NCI-H1417 treated with DMSO at 0.1 percent for 48 hours (cell line): ENCODE measurements around the gene CRACDL.

Experiments
- DNase-seq: peaks from one replicate; lab custom pipeline; 2025; lab: John Stamatoyannopoulos, UW

The CRACDL gene

DNA sequence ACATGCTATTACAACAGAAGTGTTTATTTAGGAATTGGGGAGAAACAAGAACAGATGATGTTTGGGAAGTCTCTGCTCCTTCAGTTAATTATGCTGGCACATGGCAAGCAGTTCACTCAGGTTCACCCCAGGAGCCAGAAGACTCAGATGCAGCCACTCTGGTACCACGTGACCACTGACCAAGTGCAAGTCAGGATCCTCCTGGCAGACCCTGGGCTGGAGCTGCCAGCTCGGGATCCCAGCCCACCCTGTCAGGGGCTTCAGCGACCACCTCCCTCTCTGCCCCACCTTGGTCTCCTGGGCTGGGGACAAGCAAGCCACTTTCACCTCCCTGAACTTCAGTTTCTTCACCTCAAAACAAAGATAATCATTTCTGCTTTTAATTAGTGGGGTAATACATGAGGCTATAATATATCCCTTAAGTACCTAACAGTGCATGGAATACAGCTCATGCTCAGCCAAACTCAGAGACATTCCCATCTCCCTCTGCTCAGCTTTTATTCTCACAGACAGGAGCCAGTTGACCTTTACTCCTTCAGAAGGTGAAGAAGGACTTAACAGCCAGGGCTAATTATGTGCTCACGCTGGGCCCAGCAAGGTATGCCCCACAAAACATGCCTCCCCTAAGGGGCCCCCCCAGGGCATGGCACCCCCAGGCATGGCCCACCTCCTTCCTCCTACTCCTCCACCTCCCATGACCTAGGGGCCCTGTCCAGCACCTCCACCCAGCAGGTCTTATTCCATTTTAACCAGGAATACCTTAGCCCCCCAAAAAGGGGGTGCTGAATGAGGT lies 11.8 kb downstream of the CRACDL start:
- DNase-seq: no peak

DNA sequence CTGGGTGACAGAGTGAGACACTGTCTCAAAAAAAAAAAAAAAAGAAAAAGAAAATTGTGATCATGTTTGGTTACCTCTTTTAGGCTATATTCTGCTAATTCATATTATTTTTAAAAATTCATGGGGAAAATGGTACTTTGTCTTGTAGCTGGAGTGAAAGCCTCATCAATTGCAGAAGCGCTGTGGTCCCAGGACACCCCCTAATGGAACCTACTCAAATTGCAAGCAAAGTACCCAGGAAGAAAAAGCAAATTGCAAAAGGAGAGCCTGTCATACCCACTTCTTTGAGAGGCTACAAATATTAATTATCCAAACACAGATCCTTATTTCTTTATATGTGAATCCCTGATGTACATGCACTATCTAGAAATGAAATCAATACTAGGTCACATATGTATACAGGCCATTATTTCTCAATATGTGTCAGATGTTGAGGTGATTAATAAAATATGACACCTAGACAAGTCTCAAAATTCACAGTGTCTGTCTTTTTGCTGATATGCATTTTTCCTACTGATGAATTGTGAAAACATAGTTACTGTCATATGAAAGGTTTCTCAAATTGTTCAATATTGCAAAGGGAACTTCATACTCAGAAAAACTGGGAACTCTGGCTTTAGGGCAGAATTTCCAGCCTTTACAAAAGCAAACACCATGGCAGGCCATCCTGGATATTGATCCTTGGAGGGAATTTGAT lies 12.6 kb downstream of the CRACDL start:
- no peak for DNase-seq

GRCh38 chr2:98921062-98921461 lies 15.0 kb downstream of the CRACDL start:
- no peak for DNase-seq

GRCh38 chr2:98917031-98917471 lies 19.0 kb downstream of the CRACDL start:
- DNase-seq: no peak

GRCh38 chr2:98915751-98916358 lies 20.2 kb downstream of the CRACDL start:
- DNase-seq: no peak

DNA sequence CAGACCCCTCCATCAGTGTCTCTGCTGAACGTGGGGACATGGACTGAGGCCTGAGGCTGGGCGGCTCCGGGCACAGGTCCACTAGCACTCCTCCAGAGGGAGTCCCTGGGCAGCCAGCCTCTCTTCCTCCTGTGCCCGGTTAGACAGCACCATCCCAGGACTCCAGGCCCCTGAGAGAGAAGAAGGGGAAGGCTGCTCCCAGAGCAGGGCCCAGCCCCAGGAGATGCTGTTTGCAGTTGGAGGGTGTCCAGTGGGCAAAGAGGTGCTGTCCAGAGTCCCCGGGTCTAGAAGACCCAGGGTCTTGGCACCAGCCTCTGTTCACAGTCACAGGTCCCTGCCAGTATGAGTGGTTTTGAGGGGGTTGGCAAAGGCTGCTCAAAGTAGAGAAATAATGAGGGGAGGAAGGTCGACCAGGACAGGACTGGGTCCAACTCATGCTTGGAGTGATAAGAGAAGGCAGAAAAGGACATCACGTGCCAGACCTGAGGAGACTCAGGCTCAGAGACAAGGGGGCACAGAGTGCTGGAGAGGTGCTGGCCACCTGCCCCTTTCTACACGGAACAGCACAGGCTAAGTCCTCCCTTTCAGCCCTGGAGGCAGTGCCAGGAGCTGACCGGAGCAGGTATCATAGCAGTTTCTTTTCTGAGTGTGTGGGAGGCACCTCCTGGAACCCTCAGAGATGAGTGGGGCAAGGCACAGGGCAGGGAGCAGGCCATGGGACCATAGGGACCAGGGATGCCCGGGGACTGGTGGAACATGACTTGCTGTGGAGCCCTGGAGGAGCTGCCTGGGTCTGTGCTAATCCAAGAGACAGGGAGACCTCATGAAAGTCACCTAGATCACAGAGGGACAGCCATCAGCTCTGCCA lies 21.1 kb downstream of the CRACDL start:
- DNase-seq: no peak

DNA sequence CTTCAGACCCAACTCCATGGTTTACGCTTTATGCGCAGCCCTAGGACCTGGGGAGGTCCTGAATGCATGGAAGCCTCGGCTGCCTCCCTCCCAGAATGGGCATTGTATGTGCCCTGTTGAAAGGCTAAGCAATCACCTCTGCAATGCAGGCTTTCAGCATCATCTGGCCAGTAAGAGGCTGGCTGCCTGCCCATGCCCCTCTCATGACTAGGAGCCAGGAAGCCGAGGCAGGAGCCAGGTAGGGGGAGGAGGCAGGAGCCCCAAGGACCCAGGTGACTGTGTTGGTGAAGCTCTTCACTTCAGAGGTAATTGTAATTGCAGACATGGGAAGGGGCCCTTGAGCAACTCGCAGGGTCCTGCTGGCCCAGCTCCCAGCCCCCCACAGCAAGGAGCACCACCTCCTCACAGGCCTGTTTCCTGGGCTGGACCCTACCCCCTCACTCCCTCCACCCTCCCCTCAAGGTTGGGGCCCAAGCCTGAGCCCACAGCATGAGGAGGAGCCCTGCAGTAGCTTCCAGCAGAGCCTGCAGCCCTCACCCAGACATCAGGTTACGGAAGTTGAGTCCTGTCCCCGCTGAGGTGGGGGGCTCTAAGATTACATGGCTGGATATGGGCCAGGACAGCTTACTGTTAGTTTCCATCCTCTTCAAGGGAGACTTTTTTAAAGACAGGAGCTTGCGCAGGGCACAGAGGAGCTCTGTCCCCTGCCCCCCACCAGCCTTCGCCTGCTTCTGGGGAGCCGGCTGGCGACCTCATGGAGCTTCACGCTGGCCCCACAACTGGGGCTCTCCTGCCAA lies 21.9 kb downstream of the CRACDL start:
- DNase-seq: no peak

- no peak for DNase-seq
Observed at GRCh38 chr2:98912957-98913915, 22.8 kb downstream of the CRACDL start.

GRCh38 chr2:98912221-98912851 lies 23.7 kb downstream of the CRACDL start:
- DNase-seq: peak; percentile 49

DNA sequence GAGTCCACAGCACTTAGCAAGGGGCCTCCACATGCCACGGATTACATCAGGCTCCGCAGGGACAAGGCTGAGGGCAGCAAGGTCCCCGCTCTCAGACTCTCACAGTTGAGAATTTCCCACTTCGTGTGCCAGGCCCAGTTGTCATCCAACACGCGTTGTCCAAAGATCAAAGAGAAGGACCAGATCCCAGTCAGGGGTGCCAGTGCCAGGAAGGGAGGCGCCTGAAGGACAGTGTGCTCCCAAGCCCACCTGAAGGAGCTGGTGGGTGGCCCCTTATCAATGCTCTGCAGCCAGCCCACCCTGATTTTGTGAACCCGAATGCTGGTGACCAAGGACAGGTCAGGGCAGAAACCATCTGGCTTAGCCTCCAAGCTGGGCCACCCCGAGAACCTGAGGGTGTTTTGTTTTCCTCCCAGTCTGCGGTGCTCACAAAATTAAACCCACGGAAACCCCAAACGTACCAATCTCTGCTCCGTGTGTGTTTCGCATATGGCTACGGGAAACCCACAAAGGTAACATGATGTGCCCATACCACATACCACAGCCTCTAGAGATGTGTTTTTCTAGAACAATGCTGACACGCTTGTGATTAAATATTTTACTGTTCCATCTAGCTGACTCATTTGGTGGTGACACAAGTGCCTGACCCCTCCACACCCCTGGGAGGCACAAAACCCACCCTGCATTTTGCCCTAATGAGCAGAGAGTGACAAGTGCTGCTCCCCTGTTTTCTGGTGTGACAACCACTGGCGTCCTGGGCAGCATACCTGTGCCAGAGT lies 24.5 kb downstream of the CRACDL start:
- no peak for DNase-seq

- DNase-seq: no peak
Observed at GRCh38 chr2:98911126-98911375, 25.0 kb downstream of the CRACDL start.

- DNase-seq: no peak
Observed at GRCh38 chr2:98910349-98911125, 25.5 kb downstream of the CRACDL start.

- DNase-seq: peak; percentile 82
Observed at GRCh38 chr2:98909317-98910211, 26.5 kb downstream of the CRACDL start.

DNA sequence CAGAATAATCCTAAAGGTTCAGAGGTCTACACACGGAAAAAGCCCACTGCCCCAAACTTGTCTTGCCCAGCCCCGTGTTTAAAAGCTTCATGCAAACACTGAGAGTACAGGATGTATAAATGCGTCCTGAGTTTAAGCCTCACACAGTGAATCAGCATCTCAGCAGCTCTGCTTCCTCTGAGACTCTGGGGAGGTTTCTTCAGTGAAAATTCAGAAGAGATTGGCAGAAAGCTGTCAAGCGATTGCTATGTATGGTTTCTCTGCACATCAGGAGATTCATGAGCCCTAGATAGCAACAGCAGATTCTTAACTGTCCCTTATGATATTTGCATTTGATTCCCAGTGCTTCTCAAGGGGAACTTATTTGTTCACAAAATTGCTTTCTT lies 27.1 kb downstream of the CRACDL start:
- no peak for DNase-seq

- DNase-seq: no peak
Observed at GRCh38 chr2:98907966-98908905, 27.8 kb downstream of the CRACDL start.

DNA sequence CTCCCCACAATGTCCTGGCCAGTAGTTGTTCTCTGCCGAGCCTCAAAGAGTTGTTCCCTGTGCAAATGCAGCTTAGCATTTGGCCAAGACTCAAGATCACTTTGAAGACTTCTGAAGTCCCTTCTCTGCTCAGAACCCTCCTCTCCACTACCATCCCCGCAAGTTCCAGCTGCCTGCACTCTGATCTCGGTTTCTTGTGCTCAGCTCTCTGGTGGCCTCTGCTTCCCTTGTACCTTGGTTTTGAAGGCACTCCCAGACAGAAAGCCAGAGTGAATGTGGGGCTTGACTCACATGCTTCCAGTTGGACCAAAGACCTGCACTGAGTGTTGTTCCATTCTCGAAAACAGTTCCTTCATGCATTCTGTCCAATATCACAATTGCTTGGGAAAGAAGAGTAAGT lies 28.6 kb downstream of the CRACDL start:
- DNase-seq: no peak
